Ovary (tissue), 3 donors: ENCODE measurements around the gene OR10V1.

Source experiments
- CTCF ChIP-seq, 3 donors: fragments of 450-650 bp in 2 of 3; fragments of 200-600 bp in 1 of 3; IDR thresholded peaks; one replicate each; pipeline versions ENCODE4 v1.5.1 to v1.8.0; 2016 to 2022; ENCODE audit warnings: antibody characterized with exemption in 3 of 3, mild to moderate bottlenecking in 1 of 3
- POLR2A ChIP-seq: fragments of 450-650 bp; IDR thresholded peaks from one replicate; pipeline ENCODE4 v1.6.1; 2017; ENCODE audit warnings: antibody characterized with exemption, mild to moderate bottlenecking, moderate library complexity
- donor health status: DM: no; HTN: no; CAD: no.

- TF ChIP-seq POLR2A (no peak), CTCF (IDR thresholded peaks at IDR 0.05) (no peak)
These were observed 32.5 kb upstream of the OR10V1 start for GRCh38 chr11:59746111-59746510.
